ENCODE results near the gene GIGYF1. TPM values are rescaled to one million over a fixed set of nuclear protein-coding genes. Genes with fewer than 3 reads are reported as not detected.

GIGYF1 gene
- total RNA-seq, 1 donor from 2014 or later, result 23.5 TPM

GRCh38 chr7:100686822-100687211 is 7.2 kb downstream of the GIGYF1 start:
- Histone ChIP-seq H3K4me3 (ENCODE audit: low read depth, low read length) (no peak overlapping the region), H3K36me3 (ENCODE audit: control insufficient read depth, insufficient read depth, low read length) (peaks cover 2% of the 10 kb centered on the region), H3K27me3 (ENCODE audit: control insufficient read depth, insufficient read depth, low read length) (no peaks in the 10 kb centered on the region)
- DNase-seq (ENCODE audit: low read depth), result no peak
- TF ChIP-seq, protein P1, sequence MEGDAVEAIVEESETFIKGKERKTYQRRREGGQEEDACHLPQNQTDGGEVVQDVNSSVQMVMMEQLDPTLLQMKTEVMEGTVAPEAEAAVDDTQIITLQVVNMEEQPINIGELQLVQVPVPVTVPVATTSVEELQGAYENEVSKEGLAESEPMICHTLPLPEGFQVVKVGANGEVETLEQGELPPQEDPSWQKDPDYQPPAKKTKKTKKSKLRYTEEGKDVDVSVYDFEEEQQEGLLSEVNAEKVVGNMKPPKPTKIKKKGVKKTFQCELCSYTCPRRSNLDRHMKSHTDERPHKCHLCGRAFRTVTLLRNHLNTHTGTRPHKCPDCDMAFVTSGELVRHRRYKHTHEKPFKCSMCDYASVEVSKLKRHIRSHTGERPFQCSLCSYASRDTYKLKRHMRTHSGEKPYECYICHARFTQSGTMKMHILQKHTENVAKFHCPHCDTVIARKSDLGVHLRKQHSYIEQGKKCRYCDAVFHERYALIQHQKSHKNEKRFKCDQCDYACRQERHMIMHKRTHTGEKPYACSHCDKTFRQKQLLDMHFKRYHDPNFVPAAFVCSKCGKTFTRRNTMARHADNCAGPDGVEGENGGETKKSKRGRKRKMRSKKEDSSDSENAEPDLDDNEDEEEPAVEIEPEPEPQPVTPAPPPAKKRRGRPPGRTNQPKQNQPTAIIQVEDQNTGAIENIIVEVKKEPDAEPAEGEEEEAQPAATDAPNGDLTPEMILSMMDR (IDR thresholded peaks at IDR 0.05; ENCODE audit: insufficient read depth, low read length, poor library complexity, severe bottlenecking), result no peak

DNA sequence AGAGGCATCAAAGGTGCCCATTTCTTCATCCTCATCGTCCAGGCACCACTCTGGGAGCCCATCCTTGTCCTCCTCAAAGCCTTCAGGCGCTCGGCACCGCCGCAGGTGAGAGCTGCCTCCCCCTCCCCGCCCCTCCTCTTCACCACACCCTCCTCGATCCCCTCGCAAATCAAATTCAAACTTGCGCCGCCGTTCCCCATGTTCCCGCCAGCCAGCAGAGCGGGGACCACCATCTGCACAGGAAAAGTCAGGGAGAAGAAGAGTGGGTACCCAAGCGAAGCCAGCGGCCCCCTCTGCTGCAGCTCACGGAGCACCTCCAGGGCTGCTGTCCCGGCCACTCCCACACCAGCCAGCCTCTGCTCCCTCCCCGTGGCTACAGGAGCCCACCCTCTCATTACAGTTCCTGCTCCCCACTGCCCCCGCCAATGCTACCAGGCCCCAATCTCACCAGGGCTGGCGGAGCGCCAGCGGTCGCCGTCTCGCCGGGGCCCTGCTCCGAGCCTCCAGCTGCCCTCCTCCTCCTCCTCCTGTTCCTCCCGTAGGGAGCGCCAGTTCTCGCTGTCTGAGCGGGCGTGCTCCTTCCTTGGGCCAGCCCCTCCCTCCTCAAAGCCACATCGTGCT is 7.7 kb downstream of the GIGYF1 start:
- peaks cover 3% of the 10 kb centered on the region for H3K36me3 ChIP-seq (ENCODE audit: control insufficient read depth, insufficient read depth, low read length)
- DNase-seq (ENCODE audit: low read depth), result no peak

GRCh38 chr7:100685631-100686145 is 8.4 kb downstream of the GIGYF1 start:
- Histone ChIP-seq H3K36me3 (ENCODE audit: control insufficient read depth, insufficient read depth, low read length) (peaks cover 3% of the 10 kb centered on the region), H3K27me3 (ENCODE audit: control insufficient read depth, insufficient read depth, low read length) (no peaks in the 10 kb centered on the region), H3K4me3 (ENCODE audit: low read depth, low read length) (no peak overlapping the region)
- TF ChIP-seq, protein P1 (IDR thresholded peaks at IDR 0.05; ENCODE audit: insufficient read depth, low read length, poor library complexity, severe bottlenecking), result no peak
- DNase-seq (ENCODE audit: low read depth), result no peak

More for the DNA sequence above, 7.7 kb downstream of the GIGYF1 start:
- no peak overlapping the region for H3K4me3 ChIP-seq (ENCODE audit: low read depth, low read length)
- TF ChIP-seq, protein P1 (IDR thresholded peaks at IDR 0.05; ENCODE audit: insufficient read depth, low read length, poor library complexity, severe bottlenecking), result no peak
- no peaks in the 10 kb centered on the region for H3K27me3 ChIP-seq (ENCODE audit: control insufficient read depth, insufficient read depth, low read length)

DNA sequence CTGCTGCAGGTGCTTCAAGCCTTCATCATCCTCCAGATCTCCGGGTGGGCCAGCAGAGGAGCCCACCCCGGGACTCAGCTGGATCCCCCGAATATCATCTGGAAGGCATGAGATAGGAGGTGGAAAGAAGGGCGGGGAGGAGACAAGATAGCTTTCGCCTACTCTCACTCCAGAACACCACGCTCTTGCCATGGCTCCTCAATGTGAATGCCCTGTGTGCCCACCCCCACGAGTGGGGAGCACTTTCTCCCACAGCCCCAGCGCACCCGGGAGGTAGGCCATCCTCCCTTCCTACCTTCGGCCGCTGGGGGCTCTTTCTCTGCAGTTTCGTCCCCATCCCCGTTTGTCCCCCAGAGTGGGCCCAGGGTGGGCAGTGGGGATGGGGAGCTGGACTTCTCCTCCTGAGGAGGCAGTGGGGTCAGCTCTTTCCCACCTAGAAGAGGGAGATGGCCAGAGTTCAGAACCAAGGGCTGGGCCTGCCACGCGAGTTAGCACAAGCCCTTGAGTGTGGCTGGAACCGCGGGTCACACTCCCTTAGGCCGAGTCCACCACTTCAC is 8.9 kb downstream of the GIGYF1 start:
- Histone ChIP-seq H3K36me3 (ENCODE audit: control insufficient read depth, insufficient read depth, low read length) (peaks cover 5% of the 10 kb centered on the region), H3K4me3 (ENCODE audit: low read depth, low read length) (no peak overlapping the region), H3K27me3 (ENCODE audit: control insufficient read depth, insufficient read depth, low read length) (no peaks in the 10 kb centered on the region)
- no peak for DNase-seq (ENCODE audit: low read depth)
- TF ChIP-seq, protein P1 (IDR thresholded peaks at IDR 0.05; ENCODE audit: insufficient read depth, low read length, poor library complexity, severe bottlenecking), result no peak

- Histone ChIP-seq H3K4me3 (ENCODE audit: low read depth, low read length) (no peak overlapping the region), H3K36me3 (ENCODE audit: control insufficient read depth, insufficient read depth, low read length) (peaks cover 5% of the 10 kb centered on the region), H3K27me3 (ENCODE audit: control insufficient read depth, insufficient read depth, low read length) (no peaks in the 10 kb centered on the region)
- TF ChIP-seq, protein P1 (IDR thresholded peaks at IDR 0.05; ENCODE audit: insufficient read depth, low read length, poor library complexity, severe bottlenecking), result no peak
- DNase-seq (ENCODE audit: low read depth), result no peak
Observed at GRCh38 chr7:100684534-100685042, 9.5 kb downstream of the GIGYF1 start.

Measured in kidney epithelial cell (primary cell).